ENCODE data around the gene LRGUK. TPM values are rescaled to one million over a fixed set of nuclear protein-coding genes. Genes with fewer than 3 reads are reported as not detected.

LRGUK gene
- total and polyA plus RNA-seq, 10 donors: 0.26 to 1.8 (median 1.2) TPM; not detected in 1

DNA sequence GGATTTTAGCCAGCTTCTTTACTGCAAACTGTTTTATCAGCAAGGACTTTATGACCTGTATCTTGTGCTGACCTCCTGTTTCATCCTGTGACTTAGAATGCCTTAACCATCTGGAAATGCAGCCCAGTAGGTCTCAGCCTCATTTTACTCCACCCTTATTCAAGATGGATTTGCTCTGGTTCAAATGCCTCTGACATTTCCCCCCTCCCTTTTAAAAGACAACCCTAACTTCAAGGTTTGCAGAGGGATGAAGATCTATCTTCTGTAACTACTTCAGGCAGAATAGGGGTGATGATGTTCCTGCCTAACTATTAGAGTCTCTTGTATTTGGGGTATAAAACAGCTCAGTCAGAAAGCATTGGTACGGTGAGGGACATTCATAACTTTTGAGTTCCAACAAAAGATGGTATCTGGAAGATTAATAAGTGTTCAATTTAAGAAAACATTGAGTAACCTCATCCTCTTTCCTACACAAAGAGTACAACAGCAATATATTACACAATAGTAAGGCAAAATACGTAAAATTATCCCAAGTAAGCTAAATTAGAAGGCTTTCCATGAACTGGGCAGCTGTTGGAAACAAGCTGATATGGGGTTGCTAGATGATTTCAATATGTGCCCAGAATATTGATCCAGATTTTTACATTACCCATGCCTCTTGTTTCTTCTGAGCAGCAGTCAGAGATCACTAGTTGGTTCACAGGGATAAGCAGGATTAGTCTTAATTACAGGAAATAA lies 40.0 kb upstream of the LRGUK start:
- no peak for DNase-seq
- TF ChIP-seq POLR2A (IDR thresholded peaks at IDR 0.05): no peak
- no peak for TF ChIP-seq POLR2AphosphoS5 (IDR thresholded peaks at IDR 0.05)
- TF ChIP-seq, protein P1, sequence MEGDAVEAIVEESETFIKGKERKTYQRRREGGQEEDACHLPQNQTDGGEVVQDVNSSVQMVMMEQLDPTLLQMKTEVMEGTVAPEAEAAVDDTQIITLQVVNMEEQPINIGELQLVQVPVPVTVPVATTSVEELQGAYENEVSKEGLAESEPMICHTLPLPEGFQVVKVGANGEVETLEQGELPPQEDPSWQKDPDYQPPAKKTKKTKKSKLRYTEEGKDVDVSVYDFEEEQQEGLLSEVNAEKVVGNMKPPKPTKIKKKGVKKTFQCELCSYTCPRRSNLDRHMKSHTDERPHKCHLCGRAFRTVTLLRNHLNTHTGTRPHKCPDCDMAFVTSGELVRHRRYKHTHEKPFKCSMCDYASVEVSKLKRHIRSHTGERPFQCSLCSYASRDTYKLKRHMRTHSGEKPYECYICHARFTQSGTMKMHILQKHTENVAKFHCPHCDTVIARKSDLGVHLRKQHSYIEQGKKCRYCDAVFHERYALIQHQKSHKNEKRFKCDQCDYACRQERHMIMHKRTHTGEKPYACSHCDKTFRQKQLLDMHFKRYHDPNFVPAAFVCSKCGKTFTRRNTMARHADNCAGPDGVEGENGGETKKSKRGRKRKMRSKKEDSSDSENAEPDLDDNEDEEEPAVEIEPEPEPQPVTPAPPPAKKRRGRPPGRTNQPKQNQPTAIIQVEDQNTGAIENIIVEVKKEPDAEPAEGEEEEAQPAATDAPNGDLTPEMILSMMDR (IDR thresholded peaks at IDR 0.05 in 8 of 11, conservative IDR thresholded peaks at IDR 0.05 in 3 of 11): no peak
- peaks cover 0 to 56% (median 42%) of the 10 kb centered on the region in 8 donors for H3K9me3 ChIP-seq
- H3K36me3 ChIP-seq: no peaks in the 10 kb centered on the region
- intact Hi-C loops (cut with DNase I; ENCODE audit: low total_unique reads): no loop called here
- H3K27ac ChIP-seq: no peak overlapping the region
- no peaks in the 10 kb centered on the region for H3K27me3 ChIP-seq (replicated peaks in 1 of 7)
- 88 to 96% (median 94%) methylated on average over 2 of the region's 2 CpGs for WGBS, 5 donors
- H3K4me1 ChIP-seq: peaks cover 0 to 13% (median 0%) of the 10 kb centered on the region in 6 donors
- H3K4me3 ChIP-seq: no peak overlapping the region

- Histone ChIP-seq H3K4me3 (no peak overlapping the region), H3K27ac (no peak overlapping the region), H3K36me3 (no peaks in the 10 kb centered on the region), H3K27me3 (replicated peaks in 1 of 7) (no peaks in the 10 kb centered on the region), H3K9me3 (peaks cover 0 to 61% (median 44%) of the 10 kb centered on the region in 8 donors), H3K4me1 (peaks cover 0 to 13% (median 0%) of the 10 kb centered on the region in 6 donors)
- no peak for DNase-seq
- intact Hi-C loops (cut with DNase I; ENCODE audit: low total_unique reads): no loop called here
- TF ChIP-seq POLR2AphosphoS5 (IDR thresholded peaks at IDR 0.05) (no peak), POLR2A (IDR thresholded peaks at IDR 0.05) (no peak)
- TF ChIP-seq, protein P1 (IDR thresholded peaks at IDR 0.05 in 8 of 11, conservative IDR thresholded peaks at IDR 0.05 in 3 of 11): no peak
These were observed 38.9 kb upstream of the LRGUK start for GRCh38 chr7:134088199-134088598.

- WGBS, 5 donors: 75 to 85% (median 82%) methylated on average over 4 of the region's 4 CpGs
- no peak overlapping the region for H3K4me3 ChIP-seq
- H3K36me3 ChIP-seq: no peaks in the 10 kb centered on the region
- H3K27me3 ChIP-seq (replicated peaks in 1 of 7): no peaks in the 10 kb centered on the region
- peaks cover 0 to 70% (median 51%) of the 10 kb centered on the region in 8 donors for H3K9me3 ChIP-seq
- H3K4me1 ChIP-seq: peaks cover 0 to 9% (median 0%) of the 10 kb centered on the region in 6 donors
- H3K27ac ChIP-seq: no peak overlapping the region
- DNase-seq: no peak
- TF ChIP-seq, protein P1 (IDR thresholded peaks at IDR 0.05 in 8 of 11, conservative IDR thresholded peaks at IDR 0.05 in 3 of 11): no peak
- TF ChIP-seq POLR2AphosphoS5 (IDR thresholded peaks at IDR 0.05) (no peak), POLR2A (IDR thresholded peaks at IDR 0.05) (no peak)
- intact Hi-C loops (cut with DNase I; ENCODE audit: low total_unique reads): no loop called here
These were observed 37.7 kb upstream of the LRGUK start for GRCh38 chr7:134089446-134089845.

GRCh38 chr7:134098072-134098471 lies 29.1 kb upstream of the LRGUK start:
- Histone ChIP-seq H3K4me3 (no peak overlapping the region), H3K27ac (no peak overlapping the region), H3K9me3 (peaks cover 0 to 35% (median 20%) of the 10 kb centered on the region in 8 donors), H3K27me3 (replicated peaks in 1 of 7) (no peaks in the 10 kb centered on the region), H3K4me1 (no peaks in the 10 kb centered on the region), H3K36me3 (no peaks in the 10 kb centered on the region)
- DNase-seq: no peak
- no peak for TF ChIP-seq POLR2A (IDR thresholded peaks at IDR 0.05)
- TF ChIP-seq POLR2AphosphoS5 (IDR thresholded peaks at IDR 0.05): no peak
- TF ChIP-seq, protein P1 (IDR thresholded peaks at IDR 0.05 in 8 of 11, conservative IDR thresholded peaks at IDR 0.05 in 3 of 11): no peak
- intact Hi-C loops (cut with DNase I; ENCODE audit: low total_unique reads): loop anchor here (2.0 kb wide), 1 partner anchor 17 kb away; no protein-coding TSS in a partner anchor
- 82 to 95% (median 84%) methylated on average over 4 of the region's 4 CpGs for WGBS, 5 donors

Data from spleen (tissue), 11 donors.